HG03354 (cell line): ENCODE measurements around the gene VWC2.
A peak's percentile ranks its signal among the peaks of the same experiment; 100 is the strongest.
"Not testable (repeated sequence)": the region's sequence is repeated elsewhere in the genome, so short reads cannot be mapped to it uniquely, and the experiment has no call there.

Experiments used
- ATAC-seq: cut with Tn5 transposase; IDR thresholded peaks from one replicate; pipeline ENCODE4 v1.9.1; 2021; ENCODE audit warnings: mild to moderate bottlenecking; ENCODE audit not compliant: unreplicated experiment, poor library complexity, severe bottlenecking

Gene VWC2

GRCh38 chr7:49840751-49841405 is 67.4 kb downstream of the VWC2 start:
- no peak for ATAC-seq

- ATAC-seq: no peak
Observed at GRCh38 chr7:49845626-49846025, 72.2 kb downstream of the VWC2 start.

- ATAC-seq: no peak
Observed at GRCh38 chr7:49848211-49848841, 74.9 kb downstream of the VWC2 start.

GRCh38 chr7:49850921-49851613 is 77.6 kb downstream of the VWC2 start:
- ATAC-seq: no peak

- not testable (repeated sequence) for ATAC-seq
Observed at GRCh38 chr7:49851614-49851934, 78.1 kb downstream of the VWC2 start.

- ATAC-seq: peak; percentile 84
Observed at GRCh38 chr7:49852619-49853462, 79.4 kb downstream of the VWC2 start.

GRCh38 chr7:49855281-49855980 is 82.0 kb downstream of the VWC2 start:
- no peak for ATAC-seq

GRCh38 chr7:49860293-49860692 is 86.9 kb downstream of the VWC2 start:
- no peak for ATAC-seq

GRCh38 chr7:49866076-49866735 is 92.8 kb downstream of the VWC2 start:
- ATAC-seq: no peak

GRCh38 chr7:49866910-49867309 is 93.5 kb downstream of the VWC2 start:
- ATAC-seq: no peak

GRCh38 chr7:49873420-49873819 is 100.0 kb downstream of the VWC2 start:
- no peak for ATAC-seq

GRCh38 chr7:49875336-49875735 is 101.9 kb downstream of the VWC2 start:
- no peak for ATAC-seq

GRCh38 chr7:49876202-49876601 is 102.8 kb downstream of the VWC2 start:
- ATAC-seq: no peak

- no peak for ATAC-seq
Observed at GRCh38 chr7:49878089-49878488, 104.7 kb downstream of the VWC2 start.

- ATAC-seq: no peak
Observed at GRCh38 chr7:49878627-49879026, 105.2 kb downstream of the VWC2 start.

- no peak for ATAC-seq
Observed at GRCh38 chr7:49883933-49884332, 110.5 kb downstream of the VWC2 start.

- ATAC-seq: no peak
Observed at GRCh38 chr7:49885593-49886285, 112.3 kb downstream of the VWC2 start.

- ATAC-seq: no peak
Observed at GRCh38 chr7:49892481-49892880, 119.0 kb downstream of the VWC2 start.

GRCh38 chr7:49893131-49893530 is 119.7 kb downstream of the VWC2 start:
- no peak for ATAC-seq
